ENCODE measurements around the gene TMC6. TPM values are rescaled to one million over a fixed set of nuclear protein-coding genes. Genes with fewer than 3 reads are reported as not detected.
"Not testable (repeated sequence)": the region's sequence is repeated elsewhere in the genome, so short reads cannot be mapped to it uniquely, and the experiment has no call there.

Gene TMC6, protein sequence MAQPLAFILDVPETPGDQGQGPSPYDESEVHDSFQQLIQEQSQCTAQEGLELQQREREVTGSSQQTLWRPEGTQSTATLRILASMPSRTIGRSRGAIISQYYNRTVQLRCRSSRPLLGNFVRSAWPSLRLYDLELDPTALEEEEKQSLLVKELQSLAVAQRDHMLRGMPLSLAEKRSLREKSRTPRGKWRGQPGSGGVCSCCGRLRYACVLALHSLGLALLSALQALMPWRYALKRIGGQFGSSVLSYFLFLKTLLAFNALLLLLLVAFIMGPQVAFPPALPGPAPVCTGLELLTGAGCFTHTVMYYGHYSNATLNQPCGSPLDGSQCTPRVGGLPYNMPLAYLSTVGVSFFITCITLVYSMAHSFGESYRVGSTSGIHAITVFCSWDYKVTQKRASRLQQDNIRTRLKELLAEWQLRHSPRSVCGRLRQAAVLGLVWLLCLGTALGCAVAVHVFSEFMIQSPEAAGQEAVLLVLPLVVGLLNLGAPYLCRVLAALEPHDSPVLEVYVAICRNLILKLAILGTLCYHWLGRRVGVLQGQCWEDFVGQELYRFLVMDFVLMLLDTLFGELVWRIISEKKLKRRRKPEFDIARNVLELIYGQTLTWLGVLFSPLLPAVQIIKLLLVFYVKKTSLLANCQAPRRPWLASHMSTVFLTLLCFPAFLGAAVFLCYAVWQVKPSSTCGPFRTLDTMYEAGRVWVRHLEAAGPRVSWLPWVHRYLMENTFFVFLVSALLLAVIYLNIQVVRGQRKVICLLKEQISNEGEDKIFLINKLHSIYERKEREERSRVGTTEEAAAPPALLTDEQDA
- 0.54 and 0.74 TPM in 2 replicates for total RNA-seq (2014; rRNA removed; shearing (Covaris generic))

DNA sequence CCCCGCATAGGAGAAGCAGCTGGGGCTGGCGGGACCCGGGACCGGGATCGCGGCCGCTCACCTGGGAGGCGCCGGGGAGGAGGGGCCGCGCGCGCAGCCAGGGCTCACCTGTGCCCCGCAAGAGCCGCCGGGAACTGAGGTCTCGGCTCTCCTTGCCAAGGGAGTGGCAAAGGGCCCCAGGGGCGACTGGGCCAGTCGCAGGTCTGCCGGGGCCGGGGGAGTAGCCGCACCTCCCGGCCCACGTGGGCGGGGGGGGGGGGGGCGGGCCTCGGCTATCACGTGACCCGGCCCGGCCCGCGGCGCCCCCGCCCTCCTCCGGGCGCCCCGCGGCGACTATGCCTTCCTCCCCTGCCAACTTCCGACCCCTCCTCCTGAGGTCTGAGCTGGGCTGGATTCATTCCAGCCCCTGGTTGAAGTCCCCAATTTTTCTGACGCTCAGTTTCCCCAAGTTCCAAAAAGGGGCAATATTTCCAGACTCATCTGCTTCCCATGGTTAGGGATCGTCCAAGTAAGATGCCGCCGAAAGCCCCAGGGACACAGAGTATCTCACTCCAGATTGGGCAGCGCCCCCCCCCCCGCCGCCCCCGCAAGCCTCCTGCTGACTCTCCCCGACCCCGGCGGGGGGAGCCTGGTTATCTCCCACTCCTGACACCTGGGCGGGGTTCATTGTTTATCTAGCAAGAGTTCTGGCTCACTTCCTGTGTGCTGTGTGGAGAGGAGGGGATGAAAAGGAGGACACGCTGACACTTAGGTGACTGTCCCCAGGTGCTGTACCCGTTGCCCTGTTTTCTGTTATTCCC is at the start of gene TMC6:
Gene TMC6, minus strand, starts transcription at position 205 of the 800 bp plus-strand sequence. CDS start 1,923 bp downstream, outside the sequence.
- DNase-seq (ENCODE audit: low read depth) = peak; percentile 32

DNA sequence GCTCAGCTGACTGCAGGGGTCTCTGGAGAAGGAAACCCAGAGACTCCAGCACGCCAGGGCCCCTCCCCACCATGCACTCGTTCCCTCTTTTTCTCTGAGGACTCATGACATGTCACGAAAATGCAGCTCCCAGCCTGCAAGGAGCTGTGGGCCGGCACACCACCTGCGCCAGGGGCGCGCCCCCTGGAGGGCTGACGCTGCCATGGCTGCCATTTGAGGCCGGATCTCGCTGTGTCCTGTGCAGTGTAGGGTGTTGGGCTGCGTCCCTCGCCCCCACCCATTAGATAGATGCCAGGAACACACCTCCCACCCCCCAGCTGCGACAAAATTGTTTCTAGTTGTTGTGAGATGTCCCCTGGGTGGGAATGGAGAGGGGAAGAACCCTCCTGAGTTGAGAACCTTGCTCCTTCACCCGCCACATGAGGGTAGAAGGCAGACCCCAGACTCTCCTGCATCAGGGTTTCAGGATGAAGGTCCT is 48.0 kb upstream of the TMC6 start:
- no peak for DNase-seq (ENCODE audit: low read depth)

DNA sequence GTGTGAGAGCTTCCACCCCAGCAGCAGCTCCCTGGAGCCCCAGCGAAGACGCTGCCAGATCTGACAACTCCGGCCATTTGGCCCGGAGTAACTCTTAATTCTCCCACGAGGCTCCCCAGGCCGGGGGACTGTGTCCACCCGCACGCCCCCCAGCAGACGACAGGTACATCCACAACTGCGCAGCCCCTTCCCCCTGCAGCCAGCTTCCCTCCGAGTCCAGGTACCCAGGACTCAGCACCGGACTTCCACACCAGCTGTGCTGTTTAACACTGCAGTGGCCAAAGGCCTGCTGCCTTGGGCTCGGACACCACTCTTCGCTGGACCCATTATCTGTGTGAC is 47.1 kb upstream of the TMC6 start:
- no peak for DNase-seq (ENCODE audit: low read depth)

DNA sequence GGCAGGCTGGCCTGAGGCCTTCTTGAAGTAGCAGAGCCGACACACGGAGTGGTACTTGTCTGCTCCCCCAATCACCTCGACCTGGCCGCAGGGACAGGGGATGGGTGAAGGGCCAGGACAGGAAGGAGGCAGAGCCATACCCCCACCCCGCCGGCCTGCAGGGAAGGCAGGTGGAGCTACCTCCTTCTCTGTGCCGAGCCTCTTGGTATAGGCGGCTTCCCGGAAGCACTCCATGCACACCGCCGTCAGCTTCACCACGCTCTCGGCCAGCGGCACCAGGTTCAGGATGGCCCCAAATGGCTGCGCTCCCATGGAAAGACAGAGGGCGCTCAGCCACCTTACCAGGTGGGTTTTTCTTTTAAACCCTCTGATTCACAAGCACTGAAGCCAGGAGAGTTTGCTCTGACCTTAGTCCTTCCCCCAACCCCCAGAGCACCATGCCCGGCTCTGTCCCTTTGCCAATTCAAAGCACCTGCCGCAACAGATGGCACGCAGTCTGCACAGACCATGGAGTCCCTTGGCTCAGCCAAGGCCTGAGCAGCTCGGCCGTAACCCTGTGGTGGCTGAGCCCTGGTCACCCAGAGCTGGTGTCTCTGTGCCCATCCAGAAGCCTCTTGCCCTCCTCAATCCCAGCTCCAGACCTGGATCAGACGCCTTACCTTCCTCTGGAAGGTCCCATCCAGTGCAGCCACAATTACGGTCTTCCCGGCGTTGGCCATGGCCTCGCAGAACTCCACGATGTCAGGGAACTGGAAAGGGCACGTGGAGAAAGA is 46.5 kb upstream of the TMC6 start:
- no peak for DNase-seq (ENCODE audit: low read depth)

DNA sequence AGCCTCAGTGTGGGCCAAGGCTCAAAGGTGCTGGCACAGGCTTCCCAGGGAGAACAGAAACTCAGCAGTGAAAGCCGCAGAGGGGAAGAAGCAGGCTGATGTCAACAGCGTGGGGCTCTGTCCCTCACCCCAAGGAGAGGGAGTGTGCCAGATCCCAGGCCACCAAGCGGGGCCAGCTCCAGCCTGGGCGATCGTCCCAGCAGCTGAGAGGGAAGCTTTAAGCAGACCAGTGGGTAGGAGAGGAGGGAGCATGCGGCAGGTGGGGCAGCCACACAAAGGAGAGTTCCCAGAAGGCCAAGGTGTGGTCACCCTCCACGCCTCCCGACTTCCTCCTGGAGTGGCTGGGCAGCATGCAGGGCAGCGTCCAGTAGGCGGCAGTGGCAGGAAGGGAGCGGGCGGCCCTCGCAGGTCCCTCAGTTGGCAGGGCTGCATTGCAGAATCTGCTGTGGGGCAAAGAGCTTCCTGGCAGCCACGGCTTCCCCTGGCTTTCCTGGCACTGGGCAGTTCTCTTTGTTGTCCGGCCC is 45.9 kb upstream of the TMC6 start:
- DNase-seq (ENCODE audit: low read depth) = no peak

DNA sequence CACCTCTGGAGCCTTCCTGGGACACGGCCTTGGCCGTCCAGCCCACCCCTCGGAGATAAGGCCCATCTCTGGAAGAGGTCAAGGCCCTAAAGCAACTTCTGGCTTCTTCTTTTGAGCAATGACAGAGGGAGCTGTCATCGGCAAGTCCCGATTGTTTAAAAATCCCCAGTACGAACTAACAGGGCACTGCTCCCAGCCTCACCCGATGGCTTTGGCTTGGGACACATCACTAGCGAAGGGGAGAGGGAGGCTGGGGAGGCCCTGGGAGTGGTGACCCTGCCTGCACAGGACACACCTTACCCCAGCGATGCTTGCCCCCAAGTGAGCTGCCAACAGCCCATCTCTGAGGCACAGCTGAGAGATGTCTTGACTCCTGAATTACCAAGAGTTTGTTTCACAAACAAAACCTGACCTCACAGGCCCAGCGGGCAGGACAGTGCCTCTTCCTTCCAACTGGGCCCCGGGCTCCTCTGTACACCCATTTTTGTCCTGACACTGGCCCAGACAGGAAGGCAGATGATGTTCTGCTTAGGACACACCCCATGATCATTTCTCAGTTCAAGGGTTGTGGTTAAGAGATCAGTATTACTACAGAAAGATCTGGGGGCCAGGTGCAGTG is 44.7 kb upstream of the TMC6 start:
- DNase-seq (ENCODE audit: low read depth) = no peak

DNA sequence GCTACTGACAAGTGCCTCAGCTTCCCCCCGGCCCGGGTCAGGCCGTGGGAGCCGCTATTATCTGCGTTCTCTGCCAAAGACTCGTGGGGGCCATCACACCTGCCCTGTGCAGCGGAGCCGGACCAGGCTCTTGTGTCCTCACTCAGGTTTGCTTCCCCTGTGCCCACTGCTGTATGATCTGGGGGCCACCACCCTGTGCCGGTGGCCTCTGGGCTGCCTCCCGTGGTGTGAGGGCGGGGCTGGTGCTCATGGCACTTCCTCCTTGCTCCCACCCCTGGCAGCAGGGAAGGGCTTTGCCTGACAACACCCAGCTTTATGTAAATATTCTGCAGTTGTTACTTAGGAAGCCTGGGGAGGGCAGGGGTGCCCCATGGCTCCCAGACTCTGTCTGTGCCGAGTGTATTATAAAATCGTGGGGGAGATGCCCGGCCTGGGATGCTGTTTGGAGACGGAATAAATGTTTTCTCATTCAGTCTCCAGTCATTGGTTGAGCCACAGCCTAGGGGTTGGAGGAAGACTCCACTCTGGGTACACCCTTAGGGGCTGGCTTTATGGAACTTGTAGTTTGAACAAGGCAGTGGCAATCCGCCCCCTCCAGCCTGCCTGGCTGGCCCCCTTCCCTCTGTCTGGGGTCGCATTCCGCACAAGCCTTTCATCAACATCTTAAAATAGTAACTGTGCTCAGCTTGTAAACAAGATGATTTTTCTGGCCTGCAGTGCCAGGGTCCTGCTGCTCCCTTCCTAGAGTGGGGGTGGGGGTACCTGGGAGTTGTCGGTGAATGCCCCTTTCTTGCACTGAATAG is 43.9 kb upstream of the TMC6 start:
- DNase-seq (ENCODE audit: low read depth) = no peak

DNA sequence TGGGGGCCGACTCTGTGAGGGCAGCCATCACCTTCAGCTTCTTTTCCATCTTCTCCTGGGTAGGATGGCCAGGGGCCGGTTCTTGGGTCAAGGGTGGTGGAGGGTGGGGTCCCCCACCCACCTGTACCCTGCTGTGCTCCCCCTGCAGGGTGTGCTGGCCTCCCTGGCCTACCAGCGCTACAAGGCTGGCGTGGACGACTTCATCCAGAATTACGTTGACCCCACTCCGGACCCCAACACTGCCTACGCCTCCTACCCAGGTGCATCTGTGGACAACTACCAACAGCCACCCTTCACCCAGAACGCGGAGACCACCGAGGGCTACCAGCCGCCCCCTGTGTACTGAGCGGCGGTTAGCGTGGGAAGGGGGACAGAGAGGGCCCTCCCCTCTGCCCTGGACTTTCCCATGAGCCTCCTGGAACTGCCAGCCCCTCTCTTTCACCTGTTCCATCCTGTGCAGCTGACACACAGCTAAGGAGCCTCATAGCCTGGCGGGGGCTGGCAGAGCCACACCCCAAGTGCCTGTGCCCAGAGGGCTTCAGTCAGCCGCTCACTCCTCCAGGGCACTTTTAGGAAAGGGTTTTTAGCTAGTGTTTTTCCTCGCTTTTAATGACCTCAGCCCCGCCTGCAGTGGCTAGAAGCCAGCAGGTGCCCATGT is 43.2 kb upstream of the TMC6 start:
- not testable (repeated sequence) for DNase-seq (ENCODE audit: low read depth)

DNA sequence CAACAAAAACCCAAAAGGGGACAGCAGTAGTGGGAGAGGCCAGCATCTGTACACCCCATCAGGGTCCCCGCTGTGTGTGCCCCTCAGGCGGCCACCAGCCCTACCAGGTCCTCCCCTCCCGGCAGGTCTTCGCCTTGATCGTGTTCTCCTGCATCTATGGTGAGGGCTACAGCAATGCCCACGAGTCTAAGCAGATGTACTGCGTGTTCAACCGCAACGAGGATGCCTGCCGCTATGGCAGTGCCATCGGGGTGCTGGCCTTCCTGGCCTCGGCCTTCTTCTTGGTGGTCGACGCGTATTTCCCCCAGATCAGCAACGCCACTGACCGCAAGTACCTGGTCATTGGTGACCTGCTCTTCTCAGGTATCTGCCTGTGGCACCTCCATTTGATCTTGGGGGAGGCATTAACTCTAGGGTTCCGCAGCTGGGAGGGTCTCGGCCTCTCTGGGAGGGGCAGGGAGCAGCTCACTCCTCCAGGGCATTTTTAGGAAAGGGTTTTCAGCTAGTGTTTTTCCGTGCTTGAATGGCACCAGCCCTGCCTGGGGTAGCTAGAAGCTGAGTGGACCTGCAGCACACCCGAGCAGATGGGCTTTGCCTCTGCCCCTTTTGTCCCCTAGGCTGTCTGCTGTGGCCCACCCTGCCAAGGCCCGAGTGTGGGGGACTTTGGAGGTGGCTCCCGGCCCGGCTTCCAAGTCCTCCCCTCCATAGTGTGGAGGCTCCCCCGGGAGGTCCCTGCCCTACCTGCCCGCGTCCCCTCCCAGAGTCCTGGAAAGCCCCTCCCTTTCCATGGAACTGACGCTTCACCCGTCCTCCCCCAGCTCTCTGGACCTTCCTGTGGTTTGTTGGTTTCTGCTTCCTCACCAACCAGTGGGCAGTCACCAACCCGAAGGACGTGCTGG is 42.4 kb upstream of the TMC6 start:
- no peak for DNase-seq (ENCODE audit: low read depth)

DNA sequence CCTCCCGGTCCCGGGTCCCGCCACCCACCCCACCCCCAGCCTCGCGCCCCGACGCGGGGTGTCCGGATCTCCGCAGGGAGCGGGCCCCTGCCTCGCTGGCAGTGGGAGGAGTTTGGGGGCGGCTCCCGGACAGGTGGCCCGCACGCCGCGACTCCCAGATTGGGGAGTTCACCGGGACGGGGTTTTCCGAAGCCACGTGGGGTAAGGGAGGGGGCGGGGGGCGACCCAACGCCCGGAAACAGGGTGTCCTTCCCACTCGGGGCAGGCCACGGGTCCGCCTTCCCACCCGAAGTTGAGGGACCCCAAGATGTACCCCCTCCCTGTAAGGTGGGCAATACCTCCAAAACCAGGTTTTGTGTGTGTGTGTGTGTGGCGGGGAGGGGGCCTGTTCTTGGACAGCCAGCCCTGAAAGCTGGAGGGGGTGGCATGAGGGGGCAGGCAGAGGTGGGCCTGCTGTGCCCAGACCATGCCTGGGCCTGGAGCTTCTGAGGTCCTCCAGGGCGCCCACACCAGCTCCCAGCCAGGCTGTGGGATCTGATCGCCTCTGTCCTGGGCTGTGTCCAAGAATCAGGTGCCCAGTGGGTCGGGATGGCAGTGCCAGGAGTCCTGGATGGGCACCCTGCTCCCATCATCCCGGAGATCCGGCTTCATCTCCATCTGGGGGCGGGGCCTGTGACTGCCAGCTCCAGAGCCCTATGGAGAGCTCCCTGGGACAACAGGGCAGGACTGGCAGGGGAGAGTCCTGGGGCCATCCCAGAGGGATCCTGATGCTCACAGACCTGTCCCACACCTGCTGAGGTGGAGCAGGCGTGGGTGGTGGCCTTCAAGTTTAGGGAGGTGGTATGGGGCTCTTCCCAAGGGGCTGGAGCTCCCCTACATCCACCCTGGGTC is 40.6 kb upstream of the TMC6 start:
- DNase-seq (ENCODE audit: low read depth) = peak; percentile 74

DNA sequence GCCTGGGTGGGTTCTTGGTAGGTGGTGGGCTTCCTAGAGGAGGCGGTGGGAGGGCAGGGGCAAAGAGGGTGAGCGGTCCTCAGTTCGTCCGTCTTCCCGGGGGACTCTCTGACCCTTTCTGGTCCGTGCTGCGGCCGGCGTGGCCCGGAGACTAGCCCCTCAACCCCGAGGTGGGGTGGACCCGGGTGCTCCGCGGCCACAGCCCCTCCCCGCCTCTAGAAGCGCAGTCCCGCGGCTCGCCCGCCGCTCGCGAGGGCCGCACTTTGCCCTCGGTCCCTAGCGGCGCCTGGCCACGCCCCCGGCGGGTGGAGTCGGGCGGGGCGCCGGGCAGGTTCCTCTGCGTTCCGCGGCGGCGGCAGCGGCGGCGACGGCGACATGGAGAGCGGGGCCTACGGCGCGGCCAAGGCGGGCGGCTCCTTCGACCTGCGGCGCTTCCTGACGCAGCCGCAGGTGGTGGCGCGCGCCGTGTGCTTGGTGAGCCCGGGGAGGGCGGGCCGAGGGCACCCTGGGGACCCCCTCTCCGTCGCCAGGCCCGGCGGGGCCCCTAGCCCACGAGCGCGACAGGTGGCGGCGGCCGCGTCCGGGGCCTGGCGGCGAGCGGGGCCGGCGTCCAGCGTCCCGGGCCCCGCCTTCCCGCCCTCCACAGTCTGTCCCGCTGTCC is 39.8 kb upstream of the TMC6 start, which contains the start of gene SYNGR2:
Gene SYNGR2, plus strand, starts transcription at position 340 of the 661 bp plus-strand sequence. Its CDS starts 36 bp downstream, at position 376.
- DNase-seq (ENCODE audit: low read depth) = peak; percentile 70

DNA sequence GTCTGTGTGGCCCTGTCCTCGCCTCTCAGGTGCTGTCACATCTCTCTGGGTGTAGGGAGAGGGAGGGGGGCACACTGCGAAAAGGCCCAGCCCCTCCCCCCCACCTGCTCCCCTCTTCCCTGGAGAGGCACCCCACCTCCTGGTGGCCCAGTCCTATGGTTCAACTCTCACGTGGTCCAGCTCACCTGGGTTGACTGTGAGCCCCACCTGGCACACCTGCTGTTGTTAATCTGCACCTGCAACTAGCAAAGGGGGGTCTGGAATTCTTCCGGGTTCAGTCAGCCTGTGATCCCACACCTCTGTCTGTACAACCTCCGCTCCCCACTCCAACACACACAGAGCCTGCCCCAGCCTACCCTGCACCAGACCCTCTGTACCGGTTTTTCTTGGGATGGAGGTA is 37.9 kb upstream of the TMC6 start:
- no peak for DNase-seq (ENCODE audit: low read depth)

DNA sequence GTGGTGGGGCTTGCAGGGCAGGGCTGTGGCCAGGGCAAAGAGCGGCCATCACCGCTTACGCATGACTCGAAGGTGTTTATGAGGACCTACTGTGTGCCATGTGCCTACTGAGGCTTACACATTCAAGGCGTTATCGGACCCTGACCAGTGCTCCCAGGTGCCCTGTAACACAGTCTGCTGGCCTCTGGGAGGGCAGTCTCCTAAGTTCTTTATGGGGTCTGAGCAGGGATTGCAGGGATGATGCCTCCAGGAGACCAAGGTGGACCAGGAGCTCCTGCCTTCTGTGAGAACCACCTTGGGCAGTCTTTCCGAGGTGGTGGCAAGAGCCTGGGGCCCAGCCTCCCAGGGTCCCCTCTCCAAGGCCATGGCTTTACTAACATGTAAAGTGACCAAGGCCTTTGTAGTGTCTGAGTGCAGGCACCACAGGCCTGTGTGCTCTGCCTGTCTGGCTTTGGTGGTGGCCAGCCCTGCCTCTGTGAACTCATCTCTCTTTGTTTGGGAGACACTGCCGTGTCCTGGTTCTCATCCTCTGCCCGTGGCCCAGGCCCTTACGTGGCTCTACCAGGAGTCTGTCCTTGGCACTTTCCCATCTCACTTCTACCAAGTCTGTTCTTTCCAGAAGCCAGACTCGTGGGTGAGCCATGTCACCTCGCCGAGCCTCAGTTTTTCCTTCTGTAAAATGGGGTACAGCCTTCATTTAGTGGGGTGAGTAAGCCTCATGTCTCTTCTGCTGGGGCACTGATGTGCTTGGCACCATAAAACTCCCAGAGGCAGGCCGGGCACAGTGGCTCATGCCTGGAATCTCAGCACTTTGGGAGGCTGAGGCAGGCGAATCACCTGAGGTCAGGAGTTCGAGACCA is 36.4 kb upstream of the TMC6 start:
- DNase-seq (ENCODE audit: low read depth) = no peak

DNA sequence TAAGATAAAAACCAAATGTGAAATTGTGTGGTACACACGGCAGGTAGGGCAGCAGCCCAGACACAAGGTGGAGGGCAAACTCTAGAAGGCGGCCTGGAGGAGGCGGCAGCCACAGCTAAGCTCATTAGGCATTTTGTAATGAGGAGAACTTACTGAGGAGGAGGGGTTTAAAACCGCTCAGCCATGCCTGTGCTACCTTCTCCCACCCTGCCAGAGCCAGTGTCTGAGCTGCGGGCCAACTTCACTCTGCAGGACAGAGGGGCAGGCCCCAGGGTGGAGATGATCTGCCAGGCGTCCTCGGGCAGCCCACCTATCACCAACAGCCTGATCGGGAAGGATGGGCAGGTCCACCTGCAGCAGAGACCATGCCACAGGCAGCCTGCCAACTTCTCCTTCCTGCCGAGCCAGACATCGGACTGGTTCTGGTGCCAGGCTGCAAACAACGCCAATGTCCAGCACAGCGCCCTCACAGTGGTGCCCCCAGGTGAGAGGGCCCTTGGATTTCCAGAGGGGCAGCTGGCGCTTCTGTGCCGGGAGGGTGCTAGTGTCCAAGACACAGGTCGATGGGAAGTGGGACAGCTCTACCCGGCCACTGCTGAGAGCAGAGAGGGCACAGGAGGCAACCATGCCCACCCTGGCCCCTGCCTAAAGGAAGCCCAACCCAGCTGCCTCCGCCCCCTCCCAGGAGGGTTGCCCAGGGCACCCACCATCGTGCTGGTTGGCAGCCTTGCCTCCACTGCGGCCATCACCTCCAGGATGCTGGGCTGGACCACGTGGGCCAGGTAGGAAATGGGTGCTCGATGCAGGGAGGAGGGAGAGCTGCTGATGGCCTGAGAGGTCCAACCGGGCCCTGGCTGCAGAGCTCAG is 35.6 kb upstream of the TMC6 start:
- no peak for DNase-seq (ENCODE audit: low read depth)

Measured in M059J (cell line).